Fibroblast of skin of right biceps (primary cell): ENCODE results near the gene CCDC71.

Source experiments
- DNase-seq: peaks from one replicate; pipeline ENCODE4 v3.0.0-alpha.2; 2013

The CCDC71 gene

GRCh38 chr3:49166752-49167556 lies 823 bp upstream of the CCDC71 start:
- DNase-seq, result no peak

- no peak for DNase-seq
These were observed 979 bp downstream of the CCDC71 start for GRCh38 chr3:49164983-49165720.

DNA sequence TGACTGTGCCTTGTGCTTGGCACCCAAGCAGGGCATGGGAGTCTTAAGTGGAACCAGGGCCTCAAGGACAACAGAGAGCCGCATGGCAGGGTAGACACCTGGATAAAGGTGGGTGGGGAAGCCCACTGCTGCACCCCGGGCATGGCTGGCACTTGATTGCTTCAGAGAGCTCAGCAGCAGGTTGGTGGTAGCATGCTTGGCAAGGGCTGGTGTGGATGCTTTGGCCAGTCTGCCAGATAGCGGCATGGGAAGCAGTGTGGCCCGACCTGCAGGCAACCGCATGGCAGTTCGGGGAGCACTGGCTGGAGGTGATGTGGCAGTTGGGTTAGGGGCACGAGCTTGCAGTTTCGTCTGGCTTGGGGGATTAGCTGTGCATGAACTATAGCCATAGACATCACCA lies 2.5 kb downstream of the CCDC71 start:
- no peak for DNase-seq

DNA sequence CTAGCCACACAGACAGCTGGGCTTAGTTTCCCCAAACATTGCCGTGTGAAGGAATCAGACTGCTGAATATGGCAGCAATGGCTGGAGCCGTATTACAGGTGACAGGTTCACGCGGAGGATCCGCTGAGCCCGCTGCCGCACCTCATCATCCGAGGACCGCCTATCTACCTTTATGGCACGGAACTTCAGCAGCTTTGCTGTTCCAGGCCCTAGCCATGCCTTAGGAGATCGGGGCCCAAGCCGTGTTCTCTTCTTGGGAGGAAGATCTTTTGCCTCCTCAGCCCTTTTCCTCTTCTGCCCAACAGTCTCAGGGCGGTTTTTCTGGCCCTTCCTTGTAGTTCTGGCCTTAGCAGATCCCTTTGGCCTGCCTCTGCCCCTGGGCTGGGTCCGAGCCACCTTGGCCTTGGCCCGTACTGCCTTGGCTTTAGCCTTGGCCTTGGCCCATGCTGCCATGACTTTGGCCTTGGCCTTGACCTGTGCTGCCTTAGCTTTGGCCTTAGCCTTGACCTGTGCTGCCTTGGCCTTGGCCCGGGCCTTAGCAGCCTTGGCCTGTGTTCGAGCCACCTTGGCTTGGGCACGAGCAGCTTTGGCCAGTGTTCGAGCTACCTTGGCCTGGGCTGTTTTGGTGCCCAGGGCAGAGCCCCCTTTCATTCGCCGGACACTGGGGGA lies 3.2 kb downstream of the CCDC71 start:
- no peak for DNase-seq

GRCh38 chr3:49161808-49162530 lies 4.2 kb downstream of the CCDC71 start:
- DNase-seq, result no peak

GRCh38 chr3:49161197-49161596 lies 4.9 kb downstream of the CCDC71 start:
- DNase-seq, result no peak

DNA sequence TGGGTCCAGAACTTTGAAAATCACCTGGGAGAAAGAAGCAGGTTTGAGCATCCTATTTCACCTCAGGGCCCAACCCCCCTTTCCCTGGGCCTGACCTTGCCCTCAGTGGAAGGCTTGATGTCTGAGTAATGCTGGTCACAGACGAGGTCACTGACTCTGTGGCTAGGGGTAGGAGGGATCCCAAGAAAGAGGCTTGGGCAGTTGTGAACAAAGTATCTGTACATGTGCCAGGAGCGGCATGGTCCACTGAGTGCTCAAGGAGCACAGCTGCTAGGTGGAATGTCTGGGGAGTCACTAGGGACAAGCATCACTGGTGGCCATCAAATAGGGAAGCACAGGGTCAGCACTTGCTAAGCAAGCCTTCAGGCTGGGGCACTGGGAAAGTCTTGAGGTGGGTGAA lies 7.3 kb downstream of the CCDC71 start:
- no peak for DNase-seq

DNA sequence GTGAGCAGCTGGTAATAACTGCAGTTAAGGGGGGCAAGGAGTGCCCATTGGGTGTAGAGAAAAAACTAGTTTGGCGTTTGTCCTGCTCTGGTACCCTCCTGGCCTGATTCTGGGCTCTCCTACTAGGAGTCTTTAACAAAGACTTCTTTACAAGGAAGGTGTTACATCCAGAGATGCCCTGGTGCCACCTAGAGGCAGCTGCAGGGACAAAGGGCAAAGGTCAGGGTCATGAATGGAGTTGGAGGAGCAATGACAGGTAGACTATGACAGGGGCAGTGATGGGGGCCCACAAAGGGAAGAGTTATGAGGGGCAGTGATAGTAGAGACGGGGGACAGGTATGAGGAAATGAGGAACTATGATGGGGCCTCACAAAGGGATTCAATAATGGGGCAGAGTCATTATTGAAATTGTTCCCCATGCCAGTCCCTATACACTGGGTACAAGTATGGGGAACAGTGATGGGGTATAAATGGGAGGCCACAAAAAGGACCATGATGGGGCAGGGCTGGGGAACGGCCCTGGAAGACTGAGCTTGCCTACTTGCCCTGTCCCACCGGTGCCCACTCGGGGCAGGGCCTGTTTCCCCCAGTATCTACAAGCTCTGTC lies 7.9 kb downstream of the CCDC71 start:
- no peak for DNase-seq

DNA sequence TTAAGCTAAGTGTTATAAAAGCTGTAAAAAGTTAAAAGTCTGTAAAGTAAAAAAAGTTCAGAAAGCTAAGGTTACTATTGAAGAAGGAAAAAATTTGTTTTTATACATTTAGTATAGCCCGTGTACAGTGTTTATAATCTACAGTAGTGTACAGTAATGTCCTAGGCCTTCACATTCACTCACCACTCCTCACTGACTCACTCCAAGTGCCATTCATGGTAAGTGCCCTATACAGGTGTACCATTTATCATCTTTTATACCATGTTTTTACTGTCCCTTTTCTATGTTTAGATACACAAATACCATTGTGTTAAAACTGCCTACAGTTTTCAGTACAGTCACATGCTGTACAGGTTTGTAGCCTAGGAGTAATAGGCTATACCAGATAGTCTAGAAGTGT lies 8.8 kb downstream of the CCDC71 start:
- DNase-seq, result no peak

DNA sequence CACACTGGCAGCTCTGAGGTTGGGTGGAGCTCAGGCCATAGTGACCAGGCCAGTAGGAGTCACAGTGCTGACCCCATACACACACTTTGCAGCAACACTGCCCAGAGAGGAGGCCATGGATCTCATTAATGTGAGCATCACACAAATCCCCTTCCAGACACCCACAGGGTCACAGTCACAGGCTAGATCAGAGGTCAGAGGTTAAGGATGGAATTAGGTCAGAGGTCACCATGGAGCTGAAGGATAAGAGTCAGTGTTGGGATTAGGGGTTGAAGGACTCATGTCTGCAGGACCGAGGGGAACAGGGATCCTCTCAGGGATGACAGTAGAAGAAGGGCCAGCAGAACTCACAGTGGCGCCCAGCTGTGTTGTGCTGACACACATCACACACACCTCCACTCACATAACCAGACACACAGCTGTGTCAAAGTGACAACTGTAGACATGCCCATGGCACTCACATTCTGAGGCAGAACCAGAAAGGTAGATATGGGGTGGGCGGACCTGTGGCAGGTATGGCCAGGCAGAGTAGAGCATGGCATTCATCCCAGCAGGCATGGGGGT lies 12.7 kb downstream of the CCDC71 start:
- no peak for DNase-seq

GRCh38 chr3:49151610-49152009 lies 14.5 kb downstream of the CCDC71 start:
- DNase-seq, result no peak

DNA sequence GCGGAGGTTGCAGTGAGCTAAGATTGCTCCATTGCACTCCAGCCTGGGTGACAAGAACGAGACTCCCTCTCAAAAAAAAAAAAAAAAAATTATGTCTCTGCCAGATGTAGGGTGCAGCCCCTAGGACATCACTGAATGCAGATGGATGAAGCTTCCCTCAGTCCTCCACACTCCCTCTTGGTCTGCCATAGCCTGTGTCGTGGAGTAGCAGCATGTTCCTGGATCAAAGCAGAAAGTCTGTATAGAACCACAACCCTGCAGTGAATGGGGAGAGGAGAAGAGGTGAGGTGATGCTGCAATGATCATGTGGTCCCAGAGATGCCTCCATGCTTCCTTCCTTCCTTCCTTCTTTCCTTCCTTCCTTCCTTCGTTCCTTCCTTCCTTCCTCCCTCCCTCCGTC lies 18.0 kb downstream of the CCDC71 start:
- no peak for DNase-seq

GRCh38 chr3:49140080-49140479 lies 26.1 kb downstream of the CCDC71 start:
- no peak for DNase-seq

DNA sequence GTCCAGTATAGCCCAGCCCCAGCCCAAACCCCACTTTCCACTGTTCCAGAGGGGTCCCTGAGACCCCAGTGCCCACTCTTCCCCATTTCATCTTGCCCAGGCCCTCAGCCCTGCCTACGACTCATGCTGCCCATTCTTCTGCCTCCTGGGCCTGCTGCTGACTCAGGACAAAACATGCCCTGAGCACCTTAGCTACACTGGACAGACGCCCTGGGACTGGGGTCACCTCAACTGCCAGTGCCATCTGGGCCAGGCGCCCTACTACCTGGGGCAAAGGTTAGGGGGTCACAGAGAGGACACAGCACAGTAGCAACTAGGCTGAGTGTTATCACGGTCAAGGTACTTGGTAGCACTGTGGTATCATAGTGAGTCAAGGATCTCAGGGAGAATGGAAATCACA lies 30.6 kb downstream of the CCDC71 start:
- no peak for DNase-seq

DNA sequence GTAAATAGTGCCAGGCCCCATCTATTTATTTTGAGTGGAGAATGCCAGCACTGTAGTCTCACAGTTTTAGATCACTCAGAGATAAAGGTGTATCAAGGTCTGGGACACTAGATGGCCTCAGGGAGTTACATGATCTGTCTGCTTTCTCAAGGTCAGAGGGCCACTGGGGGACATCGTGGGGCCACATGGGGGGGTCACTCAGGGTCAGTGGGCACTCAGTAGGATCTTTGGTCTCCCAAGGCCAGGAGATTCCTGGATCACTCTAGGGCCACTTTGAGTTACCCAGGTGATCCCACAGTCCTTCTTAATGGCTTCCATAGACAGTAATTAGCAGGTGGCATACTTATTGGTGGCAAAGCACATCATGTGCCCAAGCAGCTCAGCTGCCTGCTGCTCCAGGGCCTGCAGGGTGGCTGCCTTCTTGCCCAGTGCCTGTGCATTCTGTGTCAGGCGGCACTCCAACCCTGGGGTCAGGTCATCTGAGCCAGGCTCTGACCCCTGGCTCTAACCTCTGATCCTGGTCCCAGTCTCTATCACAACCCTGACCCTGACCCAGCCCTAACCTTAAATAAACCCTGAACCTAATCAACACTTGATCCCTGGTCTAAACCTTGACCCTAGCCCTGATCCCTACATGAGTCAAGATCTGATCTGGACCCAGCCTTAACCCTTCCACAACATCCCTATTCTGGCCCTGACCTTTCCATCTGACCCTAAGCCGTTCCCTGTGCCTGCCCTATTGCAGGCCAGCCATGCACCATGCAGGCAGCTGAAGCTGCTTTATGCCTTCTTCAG lies 31.5 kb downstream of the CCDC71 start:
- no peak for DNase-seq

DNA sequence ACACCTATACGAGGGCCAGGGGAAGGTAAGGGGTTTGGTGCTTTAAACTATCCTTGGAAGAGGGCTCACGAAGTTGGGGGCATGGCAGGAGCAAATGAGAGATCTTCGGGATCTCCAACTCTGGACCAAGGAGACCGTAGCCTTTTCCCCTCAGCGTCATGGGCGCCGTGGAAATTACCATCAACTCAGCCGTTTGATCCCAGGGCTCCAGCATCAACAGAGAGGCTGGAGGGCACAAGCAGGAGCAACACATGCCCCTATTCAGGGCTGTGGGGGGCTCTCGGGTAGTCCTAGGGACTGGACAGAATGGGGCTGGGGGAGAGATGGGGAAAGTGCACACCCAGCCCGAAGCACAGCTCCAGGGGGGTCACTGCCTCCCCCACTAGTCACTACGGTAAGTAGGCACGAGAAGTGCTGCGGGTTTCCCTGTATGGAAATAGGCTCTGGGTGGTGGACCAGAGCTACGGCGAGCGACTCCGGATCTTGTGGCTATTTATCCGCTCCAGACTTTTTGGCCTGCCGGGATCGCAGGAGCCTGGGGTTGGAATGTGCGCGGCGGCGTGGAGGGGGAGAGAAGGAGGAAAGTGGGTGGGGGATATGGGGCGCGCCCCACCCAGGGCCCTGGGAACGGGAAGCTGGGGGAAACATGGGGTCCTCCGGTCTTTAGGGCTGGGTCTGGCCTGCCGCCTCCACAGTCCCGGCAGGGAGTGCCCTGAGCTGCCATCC lies 32.7 kb downstream of the CCDC71 start:
- peak; percentile 93 for DNase-seq

- peak; percentile 82 for DNase-seq
These were observed 33.5 kb downstream of the CCDC71 start, which contains the start of gene LAMB2 for GRCh38 chr3:49132437-49133225. Gene LAMB2, minus strand, starts transcription at chr3:49133050. Its CDS starts 183 bp downstream, at chr3:49132867.

DNA sequence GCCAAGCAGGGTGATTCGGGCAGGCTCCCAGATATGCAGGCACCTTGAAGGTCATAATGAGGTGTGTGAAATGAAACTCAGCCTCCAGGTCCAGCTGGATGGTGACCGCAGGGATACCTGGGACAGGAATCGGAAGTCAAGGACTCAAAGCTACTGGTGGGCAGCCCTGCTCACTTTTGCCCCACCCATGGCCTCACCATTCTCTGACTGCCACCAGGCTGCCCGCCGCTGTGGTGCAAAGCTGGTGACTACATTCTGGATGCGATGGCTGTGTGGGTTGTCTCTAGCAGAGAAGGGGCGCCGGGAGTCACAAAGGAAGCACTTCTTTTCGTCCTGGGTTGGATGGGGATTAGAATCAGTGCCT lies 34.1 kb downstream of the CCDC71 start:
- DNase-seq, result no peak

DNA sequence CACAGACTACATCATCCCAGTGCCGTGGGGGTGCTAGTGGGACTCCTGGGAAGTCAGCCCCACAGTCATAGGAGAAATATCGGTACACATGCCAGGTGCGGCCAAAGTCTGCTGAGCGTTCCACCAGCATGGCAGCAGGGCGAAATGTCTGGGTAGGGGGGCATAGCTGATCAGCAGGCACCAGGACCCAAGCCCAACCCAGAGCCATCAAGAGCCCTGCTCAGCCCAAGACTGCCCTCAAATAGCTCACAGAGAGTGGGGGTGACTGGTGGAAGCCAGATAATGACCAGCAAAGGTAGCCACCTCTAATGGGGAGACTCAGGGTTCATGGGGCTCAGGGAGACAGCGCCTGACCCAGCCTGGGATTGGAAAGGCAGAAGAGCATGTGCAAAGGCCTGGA lies 34.6 kb downstream of the CCDC71 start:
- no peak for DNase-seq

GRCh38 chr3:49131040-49131439 lies 35.1 kb downstream of the CCDC71 start:
- no peak for DNase-seq
